H1 (cell line): ENCODE data around the gene IL7R. TPM values are rescaled to one million over a fixed set of nuclear protein-coding genes. Genes with fewer than 3 reads are reported as not detected.

Source experiments
- CTCF ChIA-PET: fragments of 300-600 bp; sonication (Branson Sonifier 250); formaldehyde crosslinking; loops from one replicate; lab custom pipeline; 2021; ENCODE audit not compliant: partially characterized antibody; lab: Charles Lee
- POLR2A ChIA-PET: fragments of 300-600 bp; sonication (Branson Sonifier 250); formaldehyde crosslinking; loops from one replicate; lab custom pipeline; 2021; ENCODE audit warnings: inconsistent platforms; ENCODE audit not compliant: partially characterized antibody; lab: Charles Lee
- DNase-seq, 2 experiments: peaks; one replicate each; pipeline versions ENCODE4 v3.0.0 to v3.0.0-alpha.2; 2010 to 2022; ENCODE audit warnings: low spot score in 2 of 2, low read depth in 1 of 2, mixed read lengths in 1 of 2
- FAIRE-seq: peaks from 2 replicates; lab custom pipeline; 2011; peaks lifted over from hg19 to GRCh38; lab: Jason Lieb, UNC
- H2AFZ ChIP-seq: 2 replicates; pipeline ENCODE4 v1.8.1; 2012; ENCODE audit warnings: low read length, inconsistent platforms
- H2AK5ac ChIP-seq: 2 replicates; pipeline ENCODE4 v1.6.1; 2013; ENCODE audit warnings: low read depth, low read length
- H2BK120ac ChIP-seq: replicated peaks from 2 replicates; pipeline ENCODE3; 2013; ENCODE audit warnings: low read depth, low read length, inconsistent platforms
- H2BK12ac ChIP-seq: 2 replicates; pipeline ENCODE4 v1.6.1; 2013; ENCODE audit warnings: low read depth, low read length
- H2BK15ac ChIP-seq: 2 replicates; pipeline ENCODE4 v1.6.1; 2013; ENCODE audit warnings: low read length
- H2BK20ac ChIP-seq: 2 replicates; pipeline ENCODE4 v1.6.1; 2013; ENCODE audit warnings: low read length
- H2BK5ac ChIP-seq: 2 replicates; pipeline ENCODE4 v1.6.1; 2013; ENCODE audit warnings: low read depth, low read length
- H3K14ac ChIP-seq: 2 replicates; pipeline ENCODE4 v1.6.1; 2013; ENCODE audit warnings: inconsistent platforms; ENCODE audit not compliant: insufficient read length
- H3K18ac ChIP-seq: 2 replicates; pipeline ENCODE4 v1.6.1; 2013; ENCODE audit warnings: low read length; ENCODE audit errors: extremely low read depth
- H3K23ac ChIP-seq: 2 replicates; pipeline ENCODE4 v1.6.1; 2013; ENCODE audit warnings: inconsistent platforms; ENCODE audit not compliant: insufficient read length
- H3K23me2 ChIP-seq: 2 replicates; pipeline ENCODE4 v1.6.1; 2013; ENCODE audit warnings: low read depth, low read length
- H3K27ac ChIP-seq: 2 replicates; pipeline ENCODE4 v1.6.1; 2011; ENCODE audit warnings: low read depth, low read length, inconsistent platforms
- H3K27me3 ChIP-seq, 4 experiments: replicated peaks in 1 of 4; 1 replicate in 1 of 4; 2 replicates in 3 of 4; pipeline versions ENCODE4 v1.6.1 to v1.8.1; 2011 to 2013; ENCODE audit warnings: low read length in 3 of 4, mild to moderate bottlenecking in 3 of 4, inconsistent platforms in 2 of 4, mixed read lengths in 2 of 4, moderate library complexity in 1 of 4; ENCODE audit not compliant: control insufficient read depth in 3 of 4, insufficient read depth in 3 of 4; ENCODE audit errors: extremely low read depth in 1 of 4
- H3K36me3 ChIP-seq, 4 experiments: 2 replicates each; pipeline versions ENCODE4 v1.6.1 to v1.8.1; 2011 to 2013; ENCODE audit warnings: mild to moderate bottlenecking in 4 of 4, low read length in 3 of 4, moderate library complexity in 2 of 4, control low read depth in 1 of 4, inconsistent platforms in 1 of 4; ENCODE audit not compliant: insufficient read depth in 4 of 4, control insufficient read depth in 2 of 4
- H3K4ac ChIP-seq: replicated peaks from 2 replicates; pipeline ENCODE3; 2013; ENCODE audit warnings: low read length, low read depth, mixed read lengths, inconsistent platforms; ENCODE audit not compliant: insufficient read length
- H3K4me1 ChIP-seq, 4 experiments: replicated peaks in 1 of 4; 1 replicate in 1 of 4; 2 replicates in 3 of 4; pipeline versions ENCODE4 v1.6.1 to v1.8.1; 2011 to 2013; ENCODE audit warnings: low read length in 3 of 4, inconsistent platforms in 2 of 4, mixed read lengths in 1 of 4; ENCODE audit not compliant: insufficient read depth in 4 of 4, control insufficient read depth in 3 of 4
- H3K4me2 ChIP-seq, 2 experiments: 2 replicates each; pipeline versions ENCODE4 v1.6.1 to v1.8.1; 2011 to 2013; ENCODE audit warnings: low read depth in 2 of 2, low read length in 2 of 2, control low read depth in 1 of 2, inconsistent platforms in 1 of 2, mild to moderate bottlenecking in 1 of 2; ENCODE audit not compliant: insufficient read depth in 1 of 2
- H3K4me3 ChIP-seq, 4 experiments: fragments of 200-600, 300-600 bp in 1 of 4; sonication (generic), shearing (Covaris generic), sonication (Bioruptor Twin) in 1 of 4; 2 replicates each; pipeline versions ENCODE4 v1.5.1 to v1.8.1; 2011 to 2016; ENCODE audit warnings: low read length in 4 of 4, low read depth in 3 of 4, control low read depth in 2 of 4, inconsistent platforms in 2 of 4, mild to moderate bottlenecking in 2 of 4, mixed read lengths in 1 of 4, moderate library complexity in 1 of 4; ENCODE audit not compliant: insufficient read depth in 2 of 4; ENCODE audit errors: extremely low read depth in 1 of 4
- H3K56ac ChIP-seq: replicated peaks from 2 replicates; pipeline ENCODE3; 2013; ENCODE audit warnings: low read depth, mild to moderate bottlenecking, mixed read lengths, low read length, inconsistent platforms; ENCODE audit not compliant: insufficient read length
- H3K79me1 ChIP-seq: 2 replicates; pipeline ENCODE4 v1.6.1; 2013; ENCODE audit warnings: low read depth, low read length, control low read depth
- H3K79me2 ChIP-seq, 2 experiments: 2 replicates each; pipeline versions ENCODE4 v1.6.1 to v1.8.1; 2012 to 2013; ENCODE audit warnings: low read length in 2 of 2, mild to moderate bottlenecking in 2 of 2, inconsistent platforms in 1 of 2; ENCODE audit not compliant: insufficient read depth in 2 of 2, control insufficient read depth in 1 of 2
- H3K9ac ChIP-seq, 4 experiments: replicated peaks in 1 of 4; 1 replicate in 1 of 4; 2 replicates in 3 of 4; pipeline versions ENCODE4 v1.6.1 to v1.8.1; 2011 to 2013; ENCODE audit warnings: low read depth in 3 of 4, low read length in 3 of 4, control low read depth in 2 of 4, mild to moderate bottlenecking in 2 of 4, moderate library complexity in 2 of 4, inconsistent platforms in 1 of 4; ENCODE audit errors: extremely low read depth in 1 of 4
- H3K9me3 ChIP-seq, 2 experiments: 2 replicates each; pipeline versions ENCODE4 v1.6.1 to v1.8.1; 2012 to 2013; ENCODE audit warnings: mild to moderate bottlenecking in 2 of 2, moderate library complexity in 2 of 2, control low read depth in 1 of 2, inconsistent platforms in 1 of 2, low read depth in 1 of 2, low read length in 1 of 2, mixed read lengths in 1 of 2; ENCODE audit not compliant: insufficient read depth in 2 of 2
- H4K20me1 ChIP-seq, 2 experiments: replicated peaks in 1 of 2; 2 replicates each; pipeline versions ENCODE3 to v1.8.1; 2011 to 2013; ENCODE audit warnings: inconsistent platforms in 2 of 2, low read length in 2 of 2, mild to moderate bottlenecking in 1 of 2; ENCODE audit not compliant: insufficient read depth in 2 of 2, control insufficient read depth in 1 of 2
- H4K5ac ChIP-seq: 2 replicates; pipeline ENCODE4 v1.6.1; 2013; ENCODE audit warnings: low read length, low read depth, mixed read lengths, inconsistent platforms; ENCODE audit not compliant: insufficient read length
- H4K8ac ChIP-seq: 2 replicates; pipeline ENCODE4 v1.8.0; 2013; ENCODE audit warnings: mild to moderate bottlenecking, moderate library complexity, low read length, inconsistent platforms; ENCODE audit not compliant: insufficient read depth; ENCODE audit errors: extremely low read depth
- H4K91ac ChIP-seq: replicated peaks from 2 replicates; pipeline ENCODE3; 2013; ENCODE audit warnings: low read length, mixed read lengths, inconsistent platforms; ENCODE audit not compliant: insufficient read length
- CREB1 ChIP-seq: IDR thresholded peaks from 2 replicates; pipeline ENCODE4 v1.6.1; 2012; ENCODE audit warnings: inconsistent platforms
- CTBP2 ChIP-seq: IDR thresholded peaks from 2 replicates; pipeline ENCODE4 v1.7.0; 2011; ENCODE audit warnings: borderline replicate concordance, mild to moderate bottlenecking, moderate library complexity, mixed read lengths, low read length; ENCODE audit not compliant: insufficient read depth, insufficient read length
- SIN3A ChIP-seq, 2 experiments: IDR thresholded peaks in 1 of 2; conservative IDR thresholded peaks in 1 of 2; 2 replicates each; pipeline ENCODE4 v1.6.1; 2011 to 2012; ENCODE audit warnings: low read length in 2 of 2, improper control_type of control experiment in 1 of 2, low read depth in 1 of 2, mild to moderate bottlenecking in 1 of 2
- SIX5 ChIP-seq: IDR thresholded peaks from 2 replicates; pipeline ENCODE4 v1.6.1; 2011; ENCODE audit warnings: mild to moderate bottlenecking, low read depth, low read length
- SRF ChIP-seq: IDR thresholded peaks from 2 replicates; pipeline ENCODE4 v1.6.1; 2011; ENCODE audit warnings: mild to moderate bottlenecking, low read depth, low read length, moderate library complexity
- WGBS, 2 experiments: shearing (Covaris generic) in 1 of 2; methylation state at CpG; one replicate each; pipeline versions ENCODE4 v1.1.6 to v1.1.7; 2013 to 2015; ENCODE audit warnings: low lambda C conversion rate in 2 of 2, mixed read lengths in 2 of 2, inconsistent platforms in 1 of 2, low coverage in 1 of 2, missing lambda C conversion rate in 1 of 2; ENCODE audit not compliant: insufficient replicate concordance in 2 of 2, insufficient coverage in 1 of 2, insufficient read length in 1 of 2; ENCODE audit errors: extremely low coverage in 1 of 2, missing lambda C conversion rate in 1 of 2; 5-methylcytosine and 5-hydroxymethylcytosine counted together
- polyA plus RNA-seq, 7 experiments: library from polyadenylated mRNA; depleted of rRNA in 3 of 7; stranded (reverse) in 5 of 7; unstranded in 2 of 7; fragments of >200 nt in 5 of 7; fragments of 200-250 nt in 2 of 7; gene quantifications; 1 replicate in 5 of 7; 2 replicates in 1 of 7; 4 replicates in 1 of 7; pipeline versions ENCODE4 v1.2.1 to v1.2.3, GENCODE V29; 2011 to 2013; ENCODE audit warnings: missing spikeins in 2 of 7, mixed read lengths in 2 of 7
- total RNA-seq: library from RNA; stranded (reverse); fragmentation: NEBNext Ultra II Directional; extraction: Animal tissue kit (Norgen Biotek cat#: 25700); gene quantifications from 2 replicates; pipeline ENCODE4 v1.2.1, GENCODE V29; 2021

The IL7R gene
- total and polyA plus RNA-seq, 2 of the 8 experiments (the other 6 are each of a cell fraction or from before 2014, with no cell fraction given): not detected

DNA sequence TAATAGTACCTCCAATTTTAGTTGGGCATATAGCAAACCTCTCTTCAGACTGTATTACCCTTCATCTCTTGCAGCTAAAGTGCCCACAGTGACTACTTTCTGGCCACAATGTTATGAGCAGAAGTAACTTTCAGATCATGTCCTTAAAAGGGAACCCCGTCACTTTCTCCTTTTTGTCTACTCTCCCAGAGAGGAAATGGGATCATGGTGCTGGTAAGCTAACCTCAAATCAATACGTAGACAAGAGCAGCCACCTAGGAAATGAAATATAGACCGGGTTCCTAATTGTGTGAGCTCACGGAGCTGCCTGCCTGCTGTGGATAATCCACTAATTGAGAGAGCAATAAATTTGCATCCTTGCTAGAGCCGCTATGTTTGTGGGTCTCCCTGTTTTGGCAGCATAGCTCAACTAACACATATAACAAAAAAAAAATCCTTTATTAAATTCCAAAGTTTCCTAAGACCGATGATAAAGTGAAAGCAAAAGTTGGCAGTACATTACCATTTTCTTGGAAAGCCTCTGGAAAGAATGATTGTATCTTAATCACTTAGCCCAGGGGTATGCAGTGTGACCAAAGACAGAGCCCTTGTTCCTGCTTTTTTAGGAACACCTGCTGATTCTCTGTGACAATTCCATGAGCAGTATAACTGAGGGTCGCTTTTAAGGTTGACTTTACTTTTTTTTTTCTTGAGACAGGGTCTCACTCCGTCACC lies 5.6 kb upstream of the IL7R start:
- Histone ChIP-seq H4K20me1 (no peaks in the 10 kb centered on the region), H3K18ac (no peak overlapping the region), H3K36me3 (no peaks in the 10 kb centered on the region), H2BK120ac (no peak overlapping the region), H3K9me3 (peaks cover 5 to 18% of the 10 kb centered on the region in 2 experiments; a peak in 3 of 4 replicates), H3K23ac (no peak overlapping the region), H3K79me1 (no peaks in the 10 kb centered on the region), H4K5ac (no peak overlapping the region), H3K4ac (no peak overlapping the region), H2BK15ac (no peak overlapping the region), H3K79me2 (no peaks in the 10 kb centered on the region), H2AK5ac (no peak overlapping the region), H3K4me2 (no peak overlapping the region), H2BK12ac (no peak overlapping the region), H3K23me2 (no peaks in the 10 kb centered on the region), H2BK5ac (no peak overlapping the region), H4K91ac (no peak overlapping the region), H3K4me1 (no peaks in the 10 kb centered on the region), H3K9ac (no peak overlapping the region), H2BK20ac (no peak overlapping the region), H3K4me3 (no peak overlapping the region), H3K27ac (no peak overlapping the region), H3K14ac (no peak overlapping the region), H4K8ac (no peak overlapping the region), H2AFZ (no peak overlapping the region), H3K56ac (no peak overlapping the region), H3K27me3 (no peaks in the 10 kb centered on the region)
- ChIA-PET POLR2A (no interaction called here), CTCF (interaction anchor here (0.7 to 1.9 kb wide), 4 partner anchors 12 to 218 kb away, joined by 3 to 5 read pairs (median 3); no protein-coding TSS in a partner anchor)
- DNase-seq (no peak), FAIRE-seq (no peak)
- 82% methylated on average over 8 of the region's 8 CpGs; no CpG with 5 or more reads in 1 of the 2 experiments for WGBS, 2 experiments
- TF ChIP-seq SIN3A (conservative IDR thresholded peaks at IDR 0.05 in 1 of 2, IDR thresholded peaks at IDR 0.05 in 1 of 2; ENCODE audit: low read depth in 1 of 2, low read length in 2 of 2): no peak
- TF ChIP-seq SRF: no peak
- no peak for TF ChIP-seq SIX5
- TF ChIP-seq CTBP2: no peak
- TF ChIP-seq CREB1: no peak
